NCI-H2107 (cell line): ENCODE measurements around the gene ADGRD1.

ENCODE experiments used
- DNase-seq: peaks from one replicate; lab custom pipeline; 2025; lab: John Stamatoyannopoulos, UW

Gene ADGRD1

GRCh38 chr12:131007031-131007739 is 53.5 kb downstream of the ADGRD1 start:
- no peak for DNase-seq

- no peak for DNase-seq
These were observed 54.0 kb downstream of the ADGRD1 start for GRCh38 chr12:131007740-131008117.

- no peak for DNase-seq
These were observed 54.6 kb downstream of the ADGRD1 start for GRCh38 chr12:131008131-131008912.

- no peak for DNase-seq
These were observed 55.2 kb downstream of the ADGRD1 start for GRCh38 chr12:131008913-131009270.

GRCh38 chr12:131009595-131010395 is 56.1 kb downstream of the ADGRD1 start:
- no peak for DNase-seq

- no peak for DNase-seq
These were observed 56.9 kb downstream of the ADGRD1 start for GRCh38 chr12:131010396-131011131.

- DNase-seq = no peak
These were observed 57.7 kb downstream of the ADGRD1 start for GRCh38 chr12:131011165-131012079.

GRCh38 chr12:131012279-131013069 is 58.8 kb downstream of the ADGRD1 start:
- no peak for DNase-seq

- no peak for DNase-seq
These were observed 59.4 kb downstream of the ADGRD1 start for GRCh38 chr12:131013118-131013517.

GRCh38 chr12:131014343-131014742 is 60.6 kb downstream of the ADGRD1 start:
- DNase-seq = no peak

GRCh38 chr12:131015581-131016337 is 62.1 kb downstream of the ADGRD1 start:
- DNase-seq = no peak

GRCh38 chr12:131017477-131017991 is 63.8 kb downstream of the ADGRD1 start:
- DNase-seq = no peak

- DNase-seq = no peak
These were observed 64.4 kb downstream of the ADGRD1 start for GRCh38 chr12:131018019-131018620.

GRCh38 chr12:131018808-131019397 is 65.2 kb downstream of the ADGRD1 start:
- no peak for DNase-seq

- no peak for DNase-seq
These were observed 66.8 kb downstream of the ADGRD1 start for GRCh38 chr12:131020326-131021153.

GRCh38 chr12:131021154-131021541 is 67.4 kb downstream of the ADGRD1 start:
- no peak for DNase-seq

GRCh38 chr12:131024026-131024425 is 70.3 kb downstream of the ADGRD1 start:
- no peak for DNase-seq
